Glutamatergic neuron (in vitro differentiated cells): ENCODE measurements around the gene PTPN23. TPM values are rescaled to one million over a fixed set of nuclear protein-coding genes. Genes with fewer than 3 reads are reported as not detected.

Source experiments
- DNase-seq: peaks from one replicate; pipeline ENCODE4 v3.0.0; 2022
- H3K27ac Mint-ChIP-seq: one replicate; pipeline ENCODE4 v1.8.0; 2020; ENCODE audit warnings: mild to moderate bottlenecking, mixed read lengths, inconsistent platforms; ENCODE audit not compliant: unreplicated experiment
- H3K27me3 Mint-ChIP-seq: one replicate; pipeline ENCODE4 v1.8.0; 2020; ENCODE audit warnings: mild to moderate bottlenecking, moderate library complexity, mixed read lengths, inconsistent platforms; ENCODE audit not compliant: unreplicated experiment
- H3K36me3 Mint-ChIP-seq: one replicate; pipeline ENCODE4 v1.8.0; 2020; ENCODE audit warnings: mild to moderate bottlenecking, mixed read lengths, inconsistent platforms; ENCODE audit not compliant: unreplicated experiment
- H3K4me1 Mint-ChIP-seq: one replicate; pipeline ENCODE4 v1.8.0; 2020; ENCODE audit warnings: mild to moderate bottlenecking, low read depth, mixed read lengths, inconsistent platforms; ENCODE audit not compliant: unreplicated experiment
- H3K4me3 Mint-ChIP-seq: one replicate; pipeline ENCODE4 v1.8.0; 2020; ENCODE audit warnings: mild to moderate bottlenecking, mixed read lengths, inconsistent platforms; ENCODE audit not compliant: unreplicated experiment
- H3K9me3 Mint-ChIP-seq: one replicate; pipeline ENCODE4 v1.8.0; 2020; ENCODE audit warnings: mild to moderate bottlenecking, moderate library complexity, mixed read lengths, inconsistent platforms; ENCODE audit not compliant: unreplicated experiment
- CTCF ChIP-seq: fragments of 200-600 bp; sonication (generic); IDR thresholded peaks from one replicate; pipeline ENCODE4 v1.5.0; 2021; ENCODE audit not compliant: partially characterized antibody, unreplicated experiment
- total RNA-seq: library from RNA; stranded (reverse); fragmentation: NEBNext Ultra II Directional; extraction: Animal tissue kit (Norgen Biotek cat#: 25700); gene quantifications from one replicate; pipeline ENCODE4 v1.2.1, GENCODE V29; 2021; ENCODE audit not compliant: unreplicated experiment

The PTPN23 gene
- total RNA-seq, 1 donor from 2014 or later, result 71.0 TPM

- DNase-seq, result no peak
- Mint-ChIP-seq H3K27ac (no peak overlapping the region), H3K4me3 (no peak overlapping the region), H3K4me1 (peaks cover 11% of the 10 kb centered on the region), H3K36me3 (no peaks in the 10 kb centered on the region), H3K27me3 (peaks cover 12% of the 10 kb centered on the region), H3K9me3 (peaks cover 13% of the 10 kb centered on the region)
- no peak for TF ChIP-seq CTCF
Measured at GRCh38 chr3:47420044-47420430, 39.2 kb downstream of the PTPN23 start.

GRCh38 chr3:47420511-47421484, 40.0 kb downstream of the PTPN23 start:
- peak; percentile 92 for DNase-seq
- Mint-ChIP-seq H3K27ac (peak overlapping the region; percentile 94), H3K9me3 (peaks cover 9% of the 10 kb centered on the region), H3K4me1 (peaks cover 6% of the 10 kb centered on the region), H3K36me3 (no peaks in the 10 kb centered on the region), H3K4me3 (no peak overlapping the region), H3K27me3 (peaks cover 10% of the 10 kb centered on the region)
- peak; percentile 95 for TF ChIP-seq CTCF

- DNase-seq, result no peak
Measured at GRCh38 chr3:47421741-47422649, 41.2 kb downstream of the PTPN23 start.

GRCh38 chr3:47422743-47423142, 41.9 kb downstream of the PTPN23 start:
- no peak overlapping the region for H3K4me3 Mint-ChIP-seq
- no peaks in the 10 kb centered on the region for H3K36me3 Mint-ChIP-seq
- no peak for DNase-seq
- TF ChIP-seq CTCF, result no peak
- H3K27me3 Mint-ChIP-seq, result peaks cover 7% of the 10 kb centered on the region
- H3K4me1 Mint-ChIP-seq, result peaks cover 6% of the 10 kb centered on the region
- H3K9me3 Mint-ChIP-seq, result peaks cover 6% of the 10 kb centered on the region
- no peak overlapping the region for H3K27ac Mint-ChIP-seq

More at GRCh38 chr3:47421741-47422649, 41.2 kb downstream of the PTPN23 start:
- Mint-ChIP-seq H3K27ac (no peak overlapping the region), H3K36me3 (no peaks in the 10 kb centered on the region), H3K4me1 (peaks cover 6% of the 10 kb centered on the region), H3K4me3 (no peak overlapping the region), H3K27me3 (peaks cover 7% of the 10 kb centered on the region), H3K9me3 (peaks cover 6% of the 10 kb centered on the region)
- TF ChIP-seq CTCF, result no peak
